Transverse colon (tissue), 4 donors: ENCODE results near the gene SCRG1. TPM values are rescaled to one million over a fixed set of nuclear protein-coding genes. Genes with fewer than 3 reads are reported as not detected.

Source experiments
- DNase-seq: peaks from one replicate; pipeline ENCODE4 v3.0.0-alpha.2; 2019
- H3K27ac ChIP-seq, 4 donors: fragments of 200-600 bp; sonication (generic); 2 replicates each; pipeline ENCODE4 v1.5.1; 2016 to 2018; ENCODE audit warnings: inconsistent platforms in 4 of 4
- H3K27me3 ChIP-seq: fragments of 200-600 bp; sonication (generic); 2 replicates; pipeline ENCODE4 v1.5.1; 2017; ENCODE audit warnings: inconsistent platforms
- H3K36me3 ChIP-seq, 4 donors: fragments of 200-600 bp; sonication (generic); 2 replicates each; pipeline ENCODE4 v1.5.1; 2017 to 2019; ENCODE audit warnings: inconsistent platforms in 4 of 4
- H3K4me1 ChIP-seq, 4 donors: fragments of 200-600 bp; sonication (generic); 2 replicates each; pipeline ENCODE4 v1.5.1; 2017 to 2020; ENCODE audit warnings: inconsistent platforms in 4 of 4
- H3K4me3 ChIP-seq, 4 donors: fragments of 200-600 bp; sonication (generic); 1 replicate in 1 of 4; 2 replicates in 3 of 4; pipeline versions ENCODE4 v1.5.1 to v1.6.1; 2017 to 2019; ENCODE audit warnings: inconsistent platforms in 4 of 4
- H3K9me3 ChIP-seq, 2 donors: fragments of 200-600 bp; sonication (generic); 2 replicates each; pipeline ENCODE4 v1.5.1; 2017 to 2019; ENCODE audit warnings: inconsistent platforms in 2 of 2
- CTCF ChIP-seq, 5 experiments: fragments of 200-600 bp in 3 of 5; fragments of 450-650 bp in 2 of 5; sonication (generic) in 3 of 5; IDR thresholded peaks; 1 replicate in 2 of 5; 2 replicates in 3 of 5; pipeline ENCODE4 v1.5.1; 2016 to 2017; ENCODE audit warnings: antibody characterized with exemption in 5 of 5, inconsistent platforms in 3 of 5, mild to moderate bottlenecking in 2 of 5, moderate library complexity in 1 of 5
- EP300 ChIP-seq: sonication (generic); formaldehyde crosslinking; IDR thresholded peaks from one replicate; pipeline ENCODE4 v1.6.1; 2017; ENCODE audit warnings: antibody characterized with exemption, low read depth
- POLR2A ChIP-seq: fragments of 450-650 bp; IDR thresholded peaks from one replicate; pipeline ENCODE4 v1.6.1; 2016; ENCODE audit warnings: antibody characterized with exemption, mild to moderate bottlenecking, moderate library complexity
- POLR2AphosphoS5 ChIP-seq, 3 donors: sonication (generic); formaldehyde crosslinking; IDR thresholded peaks; one replicate each; pipeline ENCODE4 v1.6.1; 2016; ENCODE audit warnings: antibody characterized with exemption in 3 of 3
- WGBS, 2 donors: methylation state at CpG; one replicate each; pipeline ENCODE4 v1.1.5; 2018; ENCODE audit warnings: low coverage in 1 of 2; 5-methylcytosine and 5-hydroxymethylcytosine counted together
- in situ Hi-C, 4 donors: fragments of 200-750 bp; cut with MboI; loops; one replicate each; pipeline versions ENCODE4 v1.15.0 to v1.15.1; 2017; ENCODE audit warnings: low sequenced_read_pairs in 3 of 4, low pct_ligation_motif_present in 1 of 4, low pct_unique_long_range_greater_than_20kb in 1 of 4
- intact Hi-C: fragments of 100-400 bp; cut with DNase I; formaldehyde crosslinking; loops from one replicate; pipeline ENCODE4 v1.15.1; 2023; ENCODE audit warnings: low total_unique reads
- total RNA-seq, 4 donors: library from RNA; depleted of rRNA; stranded (reverse); fragments of >200 nt; gene quantifications; one replicate each; pipeline ENCODE4 v1.1.0, GENCODE V29; 2016

SCRG1 gene
- total RNA-seq, 4 donors from 2014 or later: 0.32 to 1.4 (median 1.0) TPM

GRCh38 chr4:173374588-173374987, 24.3 kb downstream of the SCRG1 start:
- intact Hi-C loops: loop anchor here (5.0 kb wide), 1 partner anchor 42 kb away; the partner anchor contains the start of gene HMGB2
- DNase-seq: no peak
- Histone ChIP-seq H3K36me3 (peaks cover 0 to 6% (median 0%) of the 10 kb centered on the region in 4 donors), H3K4me3 (no peak overlapping the region), H3K9me3 (no peaks in the 10 kb centered on the region), H3K27ac (peak overlapping the region in 2 of 4 donors; percentile 98 to 99), H3K27me3 (no peaks in the 10 kb centered on the region), H3K4me1 (peaks cover 0 to 33% (median 3%) of the 10 kb centered on the region in 4 donors)
- 84 to 93% methylated on average over 2 of the region's 2 CpGs for WGBS, 2 donors
- in situ Hi-C loops: no loop called here
- TF ChIP-seq EP300 (no peak), POLR2A (no peak), POLR2AphosphoS5 (IDR thresholded peaks at IDR 0.05) (no peak), CTCF (IDR thresholded peaks at IDR 0.05) (no peak)

- H3K4me1 ChIP-seq: peaks cover 0 to 44% (median 6%) of the 10 kb centered on the region in 4 donors
- no peaks in the 10 kb centered on the region for H3K27me3 ChIP-seq
- 0 to 1% methylated on average over 5 to 62 of the region's 68 CpGs for WGBS, 2 donors
- in situ Hi-C loops: no loop called here
- H3K9me3 ChIP-seq: no peaks in the 10 kb centered on the region
- H3K27ac ChIP-seq: peak overlapping the region; percentile 98 to 99 (median 98)
- H3K36me3 ChIP-seq: peaks cover 0 to 6% (median 0%) of the 10 kb centered on the region in 4 donors
- H3K4me3 ChIP-seq: peak overlapping the region; percentile 66 to 99 (median 81)
- DNase-seq: peak; percentile 75
- peak; percentile 64 to 69 (median 68) for TF ChIP-seq POLR2AphosphoS5 (IDR thresholded peaks at IDR 0.05)
- peak; percentile 55 for TF ChIP-seq POLR2A
- TF ChIP-seq EP300: no peak
- intact Hi-C loops: loop anchor here (5.0 kb wide), 1 partner anchor 39 kb away; the partner anchor contains the start of gene HMGB2
These were observed 27.4 kb downstream of the SCRG1 start for GRCh38 chr4:173371292-173372192.

GRCh38 chr4:173370477-173371291, 28.2 kb downstream of the SCRG1 start, which contains the start of gene SAP30:
Gene SAP30, plus strand, starts transcription at chr4:173370954. Its CDS starts 229 bp downstream, at chr4:173371183.
- no peaks in the 10 kb centered on the region for H3K9me3 ChIP-seq
- 0 to 1% methylated on average over 17 to 67 of the region's 72 CpGs for WGBS, 2 donors
- no peaks in the 10 kb centered on the region for H3K27me3 ChIP-seq
- in situ Hi-C loops (no loop called here), intact Hi-C loops (loop anchor here (5.0 kb wide), 1 partner anchor 38 kb away; the partner anchor contains the start of gene HMGB2)
- TF ChIP-seq POLR2A (peak; percentile 95), POLR2AphosphoS5 (IDR thresholded peaks at IDR 0.05) (peak; percentile 98 to 100 (median 99)), CTCF (IDR thresholded peaks at IDR 0.05) (no peak), EP300 (no peak)
- peak within 1 kb of the TSS; percentile 66 to 99 (median 86) for H3K4me3 ChIP-seq
- H3K36me3 ChIP-seq: peaks cover 0 to 3% (median 0%) of the 10 kb centered on the region in 4 donors
- H3K27ac ChIP-seq: peak within 1 kb of the TSS; percentile 98 to 99 (median 98)
- peak; percentile 98 for DNase-seq
- H3K4me1 ChIP-seq: peaks cover 0 to 41% (median 6%) of the 10 kb centered on the region in 4 donors

- peak; percentile 65 for DNase-seq
- H3K4me3 ChIP-seq: peak overlapping the region; percentile 49 to 99 (median 76)
- no peaks in the 10 kb centered on the region for H3K27me3 ChIP-seq
- H3K4me1 ChIP-seq: peaks cover 0 to 39% (median 6%) of the 10 kb centered on the region in 4 donors
- H3K27ac ChIP-seq: peak overlapping the region; percentile 98 to 99 (median 98)
- WGBS, 2 donors: 0 to 1% methylated on average over 3 to 14 of the region's 14 CpGs
- TF ChIP-seq POLR2A: peak; percentile 21
- no peak for TF ChIP-seq EP300
- TF ChIP-seq POLR2AphosphoS5 (IDR thresholded peaks at IDR 0.05): no peak
- H3K36me3 ChIP-seq: no peaks in the 10 kb centered on the region
- in situ Hi-C loops (no loop called here), intact Hi-C loops (loop anchor here (5.0 kb wide), 1 partner anchor 38 kb away; the partner anchor contains the start of gene HMGB2)
- H3K9me3 ChIP-seq: no peaks in the 10 kb centered on the region
These were observed 28.8 kb downstream of the SCRG1 start for GRCh38 chr4:173370130-173370476.
